Hematopoietic multipotent progenitor cell (in vitro differentiated cells): ENCODE results near the gene STARD13. TPM values are rescaled to one million over a fixed set of nuclear protein-coding genes. Genes with fewer than 3 reads are reported as not detected.
A peak's percentile ranks its signal among the peaks of the same experiment; 100 is the strongest.

Experiments used
- DNase-seq, 3 donors: peaks; one replicate each; pipeline ENCODE4 v3.0.0-alpha.2; 2011 to 2015; ENCODE audit warnings: low read depth in 2 of 3, low spot score in 2 of 3
- total RNA-seq: library from RNA; depleted of rRNA; stranded (reverse); fragments of >200 nt; gene quantifications from one replicate; pipeline ENCODE4 v1.2.3, GENCODE V29; 2012

STARD13 gene
- total RNA-seq, 1 donor = 0.81 TPM

DNA sequence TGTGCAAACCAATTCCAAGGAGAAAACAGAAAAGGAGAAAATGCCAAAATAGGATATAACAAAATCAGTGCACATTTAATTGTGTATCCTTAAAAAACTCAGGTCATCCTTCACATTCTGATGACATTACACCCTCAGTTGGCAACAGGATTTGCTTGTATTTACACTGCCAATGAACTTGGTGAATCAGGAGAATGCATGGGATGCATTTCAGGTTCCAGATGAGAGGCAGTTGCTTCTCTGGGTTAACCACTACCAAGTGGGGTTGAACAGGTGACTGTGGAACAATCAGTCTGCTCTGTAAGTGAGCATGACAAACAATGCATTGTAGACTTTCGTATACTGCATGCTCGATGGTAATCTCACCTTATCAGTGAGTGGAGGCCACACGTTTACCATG lies 79.1 kb downstream of the STARD13 start:
- DNase-seq = no peak

DNA sequence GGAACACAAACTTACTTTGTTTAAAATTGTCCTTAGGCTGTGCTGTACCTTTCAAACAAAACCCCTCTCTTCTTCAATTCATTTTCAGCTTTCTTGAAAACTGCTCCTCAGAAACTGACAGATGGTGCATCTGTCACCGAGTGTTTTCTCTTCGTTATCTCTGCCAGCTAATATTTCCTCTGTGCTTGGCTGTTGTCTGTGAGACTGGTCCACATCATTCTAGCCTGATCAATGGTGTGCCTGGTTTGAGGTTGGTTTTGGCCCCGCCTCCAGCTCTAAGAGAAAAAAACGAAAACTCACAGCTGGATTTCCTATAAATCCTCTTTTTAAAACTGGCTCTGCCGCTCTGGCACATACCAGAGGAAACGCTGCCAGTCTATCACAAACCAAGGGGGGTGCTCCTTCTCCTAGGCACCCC lies 79.7 kb downstream of the STARD13 start:
- DNase-seq = peak in 1 of 3 donors; percentile 40

- no peak for DNase-seq
These were observed 80.3 kb downstream of the STARD13 start for GRCh38 chr13:33205224-33205623.

GRCh38 chr13:33204130-33204927 lies 81.2 kb downstream of the STARD13 start:
- DNase-seq = peak in 1 of 3 donors; percentile 27

- peak in 1 of 3 donors; percentile 31 for DNase-seq
These were observed 82.8 kb downstream of the STARD13 start for GRCh38 chr13:33202644-33203169.

DNA sequence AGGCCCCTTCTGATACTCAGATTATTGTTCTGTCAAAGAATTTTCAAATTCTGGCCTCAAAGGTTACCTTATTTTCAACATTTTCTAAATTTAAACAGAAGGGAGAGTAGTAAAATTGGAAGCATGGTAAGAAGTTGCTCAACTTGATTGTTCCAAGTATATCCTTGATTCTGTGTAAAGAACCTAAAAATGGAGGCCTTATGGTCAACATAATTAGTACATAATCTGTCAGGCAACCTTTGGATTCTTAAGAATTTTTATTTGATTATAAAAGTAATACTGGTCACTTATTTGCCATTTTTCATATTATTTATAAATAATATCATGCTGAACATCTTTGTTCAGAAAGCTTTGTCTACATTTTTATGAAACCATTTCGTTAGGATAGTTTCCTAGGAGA lies 83.9 kb downstream of the STARD13 start:
- no peak for DNase-seq

DNA sequence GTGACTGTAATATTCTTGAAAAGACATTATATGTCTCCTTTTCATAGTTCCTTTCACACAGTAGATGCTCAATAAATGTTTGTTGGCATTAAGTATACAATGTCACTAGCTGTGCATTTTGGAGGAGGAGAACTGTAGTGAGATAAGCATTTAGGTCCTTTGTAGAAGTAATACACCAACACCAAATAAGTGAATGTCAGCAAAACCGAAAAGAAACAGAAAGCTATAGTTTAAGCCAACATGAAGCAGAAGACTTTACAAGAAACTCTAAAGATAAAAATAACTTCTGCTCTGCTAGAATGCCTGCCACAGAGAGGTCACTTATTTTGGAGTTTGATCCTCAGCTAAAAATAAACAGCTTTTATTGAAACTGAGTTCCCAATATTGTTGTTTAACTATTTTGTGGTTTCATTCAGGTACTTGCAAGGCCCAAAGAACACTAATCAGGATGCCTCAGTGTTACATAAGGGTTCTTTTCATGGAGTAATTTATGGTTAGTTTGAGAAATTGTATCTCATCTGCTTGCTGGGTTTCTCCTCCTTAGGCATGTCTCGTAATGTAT lies 86.2 kb downstream of the STARD13 start:
- DNase-seq = no peak

DNA sequence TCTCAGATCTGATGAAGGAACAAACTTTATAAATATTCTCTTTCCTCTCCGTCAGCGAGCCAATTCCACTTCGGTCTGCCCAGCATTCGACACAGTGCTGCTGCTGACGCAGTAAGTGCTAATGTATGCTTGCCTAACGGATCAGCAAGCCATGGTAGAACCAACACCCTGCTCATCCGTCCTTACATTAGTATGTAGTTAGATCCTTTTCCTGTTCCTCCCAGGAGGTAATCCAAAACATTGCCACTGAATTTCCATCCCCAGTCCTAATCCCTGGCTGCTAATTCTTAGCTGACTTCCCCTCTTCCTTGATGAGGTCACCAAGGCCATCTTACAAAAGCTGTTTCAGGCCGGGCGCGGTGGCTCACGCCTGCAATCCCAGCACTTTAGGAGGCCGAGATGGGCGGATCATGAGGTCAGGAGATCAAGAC lies 88.0 kb downstream of the STARD13 start:
- no peak for DNase-seq

- no peak for DNase-seq
These were observed 88.8 kb downstream of the STARD13 start for GRCh38 chr13:33196767-33197166.

GRCh38 chr13:33195693-33196464 lies 89.7 kb downstream of the STARD13 start:
- DNase-seq = no peak

GRCh38 chr13:33194820-33195692 lies 90.5 kb downstream of the STARD13 start:
- DNase-seq = no peak

- no peak for DNase-seq
These were observed 92.1 kb downstream of the STARD13 start for GRCh38 chr13:33193428-33193974.

DNA sequence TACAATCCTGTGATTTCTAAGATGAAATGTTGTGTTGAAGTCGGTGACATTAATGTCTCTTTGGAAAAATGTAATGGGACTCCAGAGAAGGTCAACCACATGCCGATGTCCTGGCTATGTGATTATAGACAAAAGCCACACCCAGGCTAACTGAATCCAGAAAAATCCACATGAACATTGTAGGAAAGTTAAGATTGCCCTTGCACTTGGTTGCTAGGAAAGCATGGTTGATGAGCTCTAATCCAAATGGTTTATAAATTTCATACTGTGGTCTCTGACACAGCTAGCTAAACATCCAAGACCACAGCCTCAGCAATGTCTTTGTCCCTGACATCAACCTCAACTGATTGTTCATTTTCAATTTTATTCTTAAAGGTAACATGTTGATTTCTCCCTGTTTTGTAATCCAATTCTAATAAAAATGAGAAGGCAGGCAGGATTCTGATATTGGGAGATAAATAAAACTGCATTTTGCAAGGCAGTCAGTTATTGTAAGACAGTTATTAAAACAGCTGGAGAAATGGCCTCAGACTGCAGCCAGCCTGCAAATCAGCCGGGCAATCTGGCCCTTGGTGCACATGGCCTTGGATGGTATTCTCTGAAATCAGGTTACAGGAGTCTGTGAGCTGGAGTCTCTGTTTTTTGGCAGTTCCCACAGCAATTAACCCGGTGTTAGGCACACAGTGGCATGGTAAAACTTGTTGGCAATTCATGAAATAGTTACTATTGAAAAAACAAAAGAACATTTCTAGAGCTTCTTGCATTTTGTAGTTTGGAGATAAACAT lies 93.9 kb downstream of the STARD13 start:
- no peak for DNase-seq

GRCh38 chr13:33189470-33189869 lies 96.1 kb downstream of the STARD13 start:
- DNase-seq = no peak

DNA sequence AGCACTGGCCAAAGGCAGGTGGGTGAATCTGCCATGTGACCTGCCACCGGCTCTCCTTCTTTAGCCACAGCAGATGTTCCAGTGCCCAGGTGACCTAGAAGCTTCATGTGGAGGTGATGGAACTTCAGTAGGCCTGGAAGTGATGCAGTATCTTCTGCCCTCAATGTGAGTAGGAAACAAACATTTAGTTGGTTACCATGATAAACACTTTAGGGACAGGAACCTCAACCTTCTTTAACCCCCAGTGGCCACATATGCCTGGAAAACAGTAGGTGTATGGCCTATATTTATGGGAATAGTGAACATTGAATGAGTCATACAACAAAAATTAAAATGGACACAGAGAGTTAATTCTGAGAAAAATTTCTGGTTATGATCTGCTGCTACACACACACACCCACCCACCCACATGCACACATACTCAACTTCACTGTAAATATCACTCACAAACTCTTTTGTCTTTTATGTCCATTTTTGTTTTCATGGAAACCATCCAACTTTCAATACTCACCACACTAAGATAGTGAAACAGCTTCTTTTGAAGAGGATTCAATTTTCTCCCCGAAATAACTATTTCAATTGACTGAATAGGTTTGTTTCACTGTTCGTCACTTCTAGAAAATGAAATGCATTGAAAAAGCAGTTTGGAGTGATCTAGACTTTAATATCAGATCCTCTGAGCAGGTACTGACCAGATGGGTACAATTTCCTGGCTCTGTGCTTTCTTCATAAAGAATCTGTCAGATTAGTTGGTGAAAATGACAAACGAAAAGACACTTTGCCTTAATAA lies 97.3 kb downstream of the STARD13 start:
- no peak for DNase-seq

GRCh38 chr13:33186861-33187291 lies 98.7 kb downstream of the STARD13 start:
- peak in 2 of 3 donors; percentile 22 to 27 for DNase-seq

DNA sequence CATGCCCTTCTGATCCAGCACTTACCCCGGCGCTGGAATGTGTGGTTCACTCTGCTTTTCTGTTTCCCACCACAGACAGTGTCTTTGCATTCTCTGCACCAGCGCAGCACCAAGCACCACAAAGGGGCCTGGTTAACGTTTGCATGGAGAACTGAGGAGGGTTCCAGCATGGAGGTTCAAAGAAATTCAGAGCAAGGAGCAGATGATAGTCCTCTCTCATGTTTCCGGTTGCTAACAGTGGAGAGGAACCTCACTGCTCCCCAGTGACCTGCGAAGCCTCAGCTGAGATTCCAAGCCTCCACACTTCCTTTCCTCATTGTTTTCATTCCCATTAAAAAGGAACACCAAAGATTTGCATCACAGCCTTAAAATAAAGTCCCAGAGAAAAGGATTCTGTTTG lies 99.7 kb downstream of the STARD13 start:
- DNase-seq = no peak

GRCh38 chr13:33184530-33184929 lies 101.0 kb downstream of the STARD13 start:
- no peak for DNase-seq
